H1 (cell line): Measurements from ENCODE around the gene RXFP1. TPM values are rescaled to one million over a fixed set of nuclear protein-coding genes. Genes with fewer than 3 reads are reported as not detected.

ENCODE experiments used
- CTCF ChIA-PET: fragments of 300-600 bp; sonication (Branson Sonifier 250); formaldehyde crosslinking; loops from one replicate; lab custom pipeline; 2021; ENCODE audit not compliant: partially characterized antibody; lab: Charles Lee
- POLR2A ChIA-PET: fragments of 300-600 bp; sonication (Branson Sonifier 250); formaldehyde crosslinking; loops from one replicate; lab custom pipeline; 2021; ENCODE audit warnings: inconsistent platforms; ENCODE audit not compliant: partially characterized antibody; lab: Charles Lee
- DNase-seq, 2 experiments: peaks; one replicate each; pipeline versions ENCODE4 v3.0.0 to v3.0.0-alpha.2; 2010 to 2022; ENCODE audit warnings: low spot score in 2 of 2, low read depth in 1 of 2, mixed read lengths in 1 of 2
- FAIRE-seq: peaks from 2 replicates; lab custom pipeline; 2011; peaks lifted over from hg19 to GRCh38; lab: Jason Lieb, UNC
- H2AFZ ChIP-seq: 2 replicates; pipeline ENCODE4 v1.8.1; 2012; ENCODE audit warnings: low read length, inconsistent platforms
- H2AK5ac ChIP-seq: 2 replicates; pipeline ENCODE4 v1.6.1; 2013; ENCODE audit warnings: low read depth, low read length
- H2BK120ac ChIP-seq: replicated peaks from 2 replicates; pipeline ENCODE3; 2013; ENCODE audit warnings: low read depth, low read length, inconsistent platforms
- H2BK12ac ChIP-seq: 2 replicates; pipeline ENCODE4 v1.6.1; 2013; ENCODE audit warnings: low read depth, low read length
- H2BK15ac ChIP-seq: 2 replicates; pipeline ENCODE4 v1.6.1; 2013; ENCODE audit warnings: low read length
- H2BK20ac ChIP-seq: 2 replicates; pipeline ENCODE4 v1.6.1; 2013; ENCODE audit warnings: low read length
- H2BK5ac ChIP-seq: 2 replicates; pipeline ENCODE4 v1.6.1; 2013; ENCODE audit warnings: low read depth, low read length
- H3K14ac ChIP-seq: 2 replicates; pipeline ENCODE4 v1.6.1; 2013; ENCODE audit warnings: inconsistent platforms; ENCODE audit not compliant: insufficient read length
- H3K18ac ChIP-seq: 2 replicates; pipeline ENCODE4 v1.6.1; 2013; ENCODE audit warnings: low read length; ENCODE audit errors: extremely low read depth
- H3K23ac ChIP-seq: 2 replicates; pipeline ENCODE4 v1.6.1; 2013; ENCODE audit warnings: inconsistent platforms; ENCODE audit not compliant: insufficient read length
- H3K23me2 ChIP-seq: 2 replicates; pipeline ENCODE4 v1.6.1; 2013; ENCODE audit warnings: low read depth, low read length
- H3K27ac ChIP-seq: 2 replicates; pipeline ENCODE4 v1.6.1; 2011; ENCODE audit warnings: low read depth, low read length, inconsistent platforms
- H3K27me3 ChIP-seq, 4 experiments: replicated peaks in 1 of 4; 1 replicate in 1 of 4; 2 replicates in 3 of 4; pipeline versions ENCODE4 v1.6.1 to v1.8.1; 2011 to 2013; ENCODE audit warnings: low read length in 3 of 4, mild to moderate bottlenecking in 3 of 4, inconsistent platforms in 2 of 4, mixed read lengths in 2 of 4, moderate library complexity in 1 of 4; ENCODE audit not compliant: control insufficient read depth in 3 of 4, insufficient read depth in 3 of 4; ENCODE audit errors: extremely low read depth in 1 of 4
- H3K36me3 ChIP-seq, 4 experiments: 2 replicates each; pipeline versions ENCODE4 v1.6.1 to v1.8.1; 2011 to 2013; ENCODE audit warnings: mild to moderate bottlenecking in 4 of 4, low read length in 3 of 4, moderate library complexity in 2 of 4, control low read depth in 1 of 4, inconsistent platforms in 1 of 4; ENCODE audit not compliant: insufficient read depth in 4 of 4, control insufficient read depth in 2 of 4
- H3K4ac ChIP-seq: replicated peaks from 2 replicates; pipeline ENCODE3; 2013; ENCODE audit warnings: low read length, low read depth, mixed read lengths, inconsistent platforms; ENCODE audit not compliant: insufficient read length
- H3K4me1 ChIP-seq, 4 experiments: replicated peaks in 1 of 4; 1 replicate in 1 of 4; 2 replicates in 3 of 4; pipeline versions ENCODE4 v1.6.1 to v1.8.1; 2011 to 2013; ENCODE audit warnings: low read length in 3 of 4, inconsistent platforms in 2 of 4, mixed read lengths in 1 of 4; ENCODE audit not compliant: insufficient read depth in 4 of 4, control insufficient read depth in 3 of 4
- H3K4me2 ChIP-seq, 2 experiments: 2 replicates each; pipeline versions ENCODE4 v1.6.1 to v1.8.1; 2011 to 2013; ENCODE audit warnings: low read depth in 2 of 2, low read length in 2 of 2, control low read depth in 1 of 2, inconsistent platforms in 1 of 2, mild to moderate bottlenecking in 1 of 2; ENCODE audit not compliant: insufficient read depth in 1 of 2
- H3K4me3 ChIP-seq, 4 experiments: fragments of 200-600, 300-600 bp in 1 of 4; sonication (generic), shearing (Covaris generic), sonication (Bioruptor Twin) in 1 of 4; 2 replicates each; pipeline versions ENCODE4 v1.5.1 to v1.8.1; 2011 to 2016; ENCODE audit warnings: low read length in 4 of 4, low read depth in 3 of 4, control low read depth in 2 of 4, inconsistent platforms in 2 of 4, mild to moderate bottlenecking in 2 of 4, mixed read lengths in 1 of 4, moderate library complexity in 1 of 4; ENCODE audit not compliant: insufficient read depth in 2 of 4; ENCODE audit errors: extremely low read depth in 1 of 4
- H3K56ac ChIP-seq: replicated peaks from 2 replicates; pipeline ENCODE3; 2013; ENCODE audit warnings: low read depth, mild to moderate bottlenecking, mixed read lengths, low read length, inconsistent platforms; ENCODE audit not compliant: insufficient read length
- H3K79me1 ChIP-seq: 2 replicates; pipeline ENCODE4 v1.6.1; 2013; ENCODE audit warnings: low read depth, low read length, control low read depth
- H3K79me2 ChIP-seq, 2 experiments: 2 replicates each; pipeline versions ENCODE4 v1.6.1 to v1.8.1; 2012 to 2013; ENCODE audit warnings: low read length in 2 of 2, mild to moderate bottlenecking in 2 of 2, inconsistent platforms in 1 of 2; ENCODE audit not compliant: insufficient read depth in 2 of 2, control insufficient read depth in 1 of 2
- H3K9ac ChIP-seq, 4 experiments: replicated peaks in 1 of 4; 1 replicate in 1 of 4; 2 replicates in 3 of 4; pipeline versions ENCODE4 v1.6.1 to v1.8.1; 2011 to 2013; ENCODE audit warnings: low read depth in 3 of 4, low read length in 3 of 4, control low read depth in 2 of 4, mild to moderate bottlenecking in 2 of 4, moderate library complexity in 2 of 4, inconsistent platforms in 1 of 4; ENCODE audit errors: extremely low read depth in 1 of 4
- H3K9me3 ChIP-seq, 2 experiments: 2 replicates each; pipeline versions ENCODE4 v1.6.1 to v1.8.1; 2012 to 2013; ENCODE audit warnings: mild to moderate bottlenecking in 2 of 2, moderate library complexity in 2 of 2, control low read depth in 1 of 2, inconsistent platforms in 1 of 2, low read depth in 1 of 2, low read length in 1 of 2, mixed read lengths in 1 of 2; ENCODE audit not compliant: insufficient read depth in 2 of 2
- H4K20me1 ChIP-seq, 2 experiments: replicated peaks in 1 of 2; 2 replicates each; pipeline versions ENCODE3 to v1.8.1; 2011 to 2013; ENCODE audit warnings: inconsistent platforms in 2 of 2, low read length in 2 of 2, mild to moderate bottlenecking in 1 of 2; ENCODE audit not compliant: insufficient read depth in 2 of 2, control insufficient read depth in 1 of 2
- H4K5ac ChIP-seq: 2 replicates; pipeline ENCODE4 v1.6.1; 2013; ENCODE audit warnings: low read length, low read depth, mixed read lengths, inconsistent platforms; ENCODE audit not compliant: insufficient read length
- H4K8ac ChIP-seq: 2 replicates; pipeline ENCODE4 v1.8.0; 2013; ENCODE audit warnings: mild to moderate bottlenecking, moderate library complexity, low read length, inconsistent platforms; ENCODE audit not compliant: insufficient read depth; ENCODE audit errors: extremely low read depth
- H4K91ac ChIP-seq: replicated peaks from 2 replicates; pipeline ENCODE3; 2013; ENCODE audit warnings: low read length, mixed read lengths, inconsistent platforms; ENCODE audit not compliant: insufficient read length
- CBX5 ChIP-seq: fragments of 300-800, 300-1000 bp; sonication (generic); IDR thresholded peaks from 2 replicates; pipeline ENCODE4 v1.7.1; 2016; ENCODE audit warnings: antibody characterized with exemption, low read length, low read depth
- HDAC2 ChIP-seq, 2 experiments: fragments of 300-600 bp in 1 of 2; sonication (generic) in 1 of 2; IDR thresholded peaks; 2 replicates each; pipeline ENCODE4 v1.6.1; 2011 to 2012; ENCODE audit warnings: low read depth in 2 of 2, low read length in 2 of 2, mild to moderate bottlenecking in 2 of 2, moderate library complexity in 2 of 2, borderline replicate concordance in 1 of 2, inconsistent platforms in 1 of 2
- PHF8 ChIP-seq: fragments of 200-600 bp; sonication (generic); conservative IDR thresholded peaks from 2 replicates; pipeline ENCODE4 v1.7.1; 2012; ENCODE audit warnings: low read depth, mild to moderate bottlenecking, inconsistent platforms, low read length, moderate library complexity
- TCF12 ChIP-seq: IDR thresholded peaks from 2 replicates; pipeline ENCODE4 v1.6.1; 2011; ENCODE audit warnings: low read depth, mild to moderate bottlenecking, low read length
- polyA plus RNA-seq, 7 experiments: library from polyadenylated mRNA; depleted of rRNA in 3 of 7; stranded (reverse) in 5 of 7; unstranded in 2 of 7; fragments of >200 nt in 5 of 7; fragments of 200-250 nt in 2 of 7; gene quantifications; 1 replicate in 5 of 7; 2 replicates in 1 of 7; 4 replicates in 1 of 7; pipeline versions ENCODE4 v1.2.1 to v1.2.3, GENCODE V29; 2011 to 2013; ENCODE audit warnings: missing spikeins in 2 of 7, mixed read lengths in 2 of 7
- total RNA-seq: library from RNA; stranded (reverse); fragmentation: NEBNext Ultra II Directional; extraction: Animal tissue kit (Norgen Biotek cat#: 25700); gene quantifications from 2 replicates; pipeline ENCODE4 v1.2.1, GENCODE V29; 2021

RXFP1 gene
- total and polyA plus RNA-seq, 2 of the 8 experiments (the other 6 are each of a cell fraction or from before 2014, with no cell fraction given) = 0.14 to 0.56 TPM

GRCh38 chr4:158490629-158491028, 31.1 kb upstream of the RXFP1 start:
- no peak overlapping the region for H3K4me2 ChIP-seq
- no peaks in the 10 kb centered on the region for H3K9me3 ChIP-seq
- H4K91ac ChIP-seq = no peak overlapping the region
- H3K27ac ChIP-seq = no peak overlapping the region
- H3K36me3 ChIP-seq = no peaks in the 10 kb centered on the region
- H3K56ac ChIP-seq = no peak overlapping the region
- H4K8ac ChIP-seq = no peak overlapping the region
- H2AFZ ChIP-seq = no peak overlapping the region
- no peaks in the 10 kb centered on the region for H4K20me1 ChIP-seq
- no peak overlapping the region for H3K14ac ChIP-seq
- no peak overlapping the region for H2BK15ac ChIP-seq
- no peak overlapping the region for H2BK20ac ChIP-seq
- H3K18ac ChIP-seq = no peak overlapping the region
- H2AK5ac ChIP-seq = no peak overlapping the region
- DNase-seq = no peak
- H2BK12ac ChIP-seq = no peak overlapping the region
- no peaks in the 10 kb centered on the region for H3K4me1 ChIP-seq
- H4K5ac ChIP-seq = no peak overlapping the region
- FAIRE-seq = no peak
- H3K79me2 ChIP-seq = no peaks in the 10 kb centered on the region
- no peak overlapping the region for H3K4me3 ChIP-seq
- no peaks in the 10 kb centered on the region for H3K27me3 ChIP-seq
- H3K9ac ChIP-seq = no peak overlapping the region
- POLR2A ChIA-PET = no interaction called here
- H3K23ac ChIP-seq = no peak overlapping the region
- no peak overlapping the region for H3K4ac ChIP-seq
- H3K23me2 ChIP-seq = no peaks in the 10 kb centered on the region
- H2BK120ac ChIP-seq = no peak overlapping the region
- CTCF ChIA-PET = no interaction called here
- no peaks in the 10 kb centered on the region for H3K79me1 ChIP-seq
- no peak overlapping the region for H2BK5ac ChIP-seq
- TF ChIP-seq TCF12 (no peak), HDAC2 (IDR thresholded peaks at IDR 0.05; ENCODE audit: borderline replicate concordance in 1 of 2, low read depth in 2 of 2, low read length in 2 of 2) (no peak), PHF8 (no peak), CBX5 (no peak)
